ENCODE data around the gene KLF14.
A peak's percentile ranks its signal among the peaks of the same experiment; 100 is the strongest.
"Not testable (repeated sequence)": the region's sequence is repeated elsewhere in the genome, so short reads cannot be mapped to it uniquely, and the experiment has no call there.

The KLF14 gene

DNA sequence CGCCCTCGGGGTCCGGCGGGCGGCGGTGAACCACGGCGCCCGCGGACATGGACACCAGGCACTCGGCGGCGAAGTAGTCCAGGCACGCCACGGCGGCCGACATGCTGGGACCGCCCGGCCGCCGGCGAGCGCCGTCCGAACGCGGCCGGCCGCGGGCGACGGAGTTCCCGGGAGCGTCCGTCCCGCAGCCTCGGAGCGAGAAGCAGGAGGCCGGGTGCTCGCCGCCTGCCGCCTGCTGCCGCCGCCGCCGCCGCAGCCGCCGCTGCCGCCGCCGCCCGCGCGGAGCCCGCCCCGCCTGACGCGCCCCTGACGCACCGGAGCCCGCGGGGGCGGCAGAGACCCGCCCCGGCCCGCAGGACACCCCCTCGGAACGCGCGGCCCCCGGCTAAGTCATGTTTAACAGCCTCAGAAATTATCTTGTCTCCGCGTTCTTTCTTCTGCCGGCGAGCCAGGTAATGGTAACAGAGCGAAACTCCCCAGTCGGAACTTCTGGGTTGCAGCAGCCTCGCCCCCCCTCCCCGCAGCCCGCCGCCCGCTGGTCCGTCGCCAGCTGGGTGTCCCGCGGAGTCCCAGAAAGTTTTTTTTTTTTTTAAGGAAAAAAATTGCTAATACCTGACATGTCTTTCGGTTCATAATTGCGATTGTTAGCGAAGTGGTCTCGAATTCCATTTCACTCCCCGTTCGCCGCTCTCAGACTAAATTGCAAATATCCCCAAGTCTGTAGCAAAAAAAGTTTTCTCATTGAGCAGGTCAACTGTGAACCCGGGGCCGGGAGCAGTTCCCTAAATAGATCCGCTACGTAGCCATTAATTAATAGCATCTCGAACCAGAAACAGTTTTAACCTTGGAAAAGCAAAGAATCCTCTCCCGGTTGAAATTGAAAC, at the start of gene KLF14:
KLF14 (minus strand) TSS at position 277 of the 884 bp plus-strand sequence; CDS start at position 103, 174 bp downstream.
- DNase-seq (ENCODE audit: low read depth in 2 of 2), result peak in 1 of 2 donors; percentile 13

DNA sequence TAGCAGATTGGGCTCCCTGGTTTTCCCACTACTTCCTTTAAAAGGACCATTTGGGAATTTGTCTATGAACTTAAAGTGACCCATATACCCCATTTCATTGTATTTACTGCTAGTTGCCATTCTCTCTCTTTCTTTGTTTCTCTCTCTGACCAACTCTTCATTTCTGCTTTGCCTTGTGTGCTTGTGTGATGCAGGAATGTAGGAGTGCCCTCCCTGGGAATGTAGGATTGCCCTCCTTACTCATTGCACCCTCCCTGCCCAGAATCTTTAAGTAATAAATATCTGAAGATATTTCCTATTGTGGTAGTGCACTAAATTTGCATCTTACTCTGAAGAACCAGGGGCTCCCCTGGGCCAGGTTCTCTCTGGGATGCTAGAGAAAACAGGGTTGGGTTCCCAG, 47.3 kb upstream of the KLF14 start:
- DNase-seq (ENCODE audit: low read depth in 2 of 2), result no peak

DNA sequence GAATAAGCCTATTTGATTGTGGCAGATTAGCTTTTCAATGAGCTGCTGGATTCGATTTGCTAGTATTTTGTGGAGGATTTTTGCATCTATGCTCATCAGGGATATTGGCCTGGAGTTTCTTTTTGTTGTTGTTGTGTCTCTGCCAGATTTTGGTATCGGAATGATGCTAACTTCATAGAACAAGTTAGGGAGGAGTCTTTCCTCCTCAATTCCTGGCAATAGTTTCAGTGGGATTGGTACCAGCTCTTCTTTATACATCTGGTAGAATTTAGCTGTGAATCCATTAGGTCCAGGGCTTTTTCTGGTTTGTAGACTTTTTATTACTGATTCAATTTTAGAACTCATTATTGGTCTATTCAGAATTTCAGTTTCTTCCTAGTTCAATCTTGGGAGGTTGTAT, 43.4 kb upstream of the KLF14 start:
- DNase-seq (ENCODE audit: low read depth in 2 of 2), result no peak

DNA sequence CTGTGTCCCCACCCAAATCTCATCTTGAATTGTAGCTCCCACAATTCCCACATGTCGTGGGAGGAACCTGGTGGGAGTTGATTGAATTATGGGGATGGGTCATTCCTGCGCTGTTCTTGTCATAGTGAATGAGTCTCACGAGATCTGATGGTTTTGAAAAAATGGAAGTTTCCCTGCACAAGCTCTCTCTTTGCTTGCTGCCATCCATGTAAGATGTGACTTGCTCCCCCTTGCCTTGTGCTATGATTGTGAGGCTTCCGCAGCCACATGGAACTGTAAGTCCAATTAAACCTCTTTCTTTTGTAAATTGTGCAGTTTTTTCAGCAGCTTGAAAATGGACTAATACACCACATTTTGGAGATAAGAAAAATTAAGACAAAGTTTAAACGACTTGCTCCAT, 38.4 kb upstream of the KLF14 start:
- DNase-seq (ENCODE audit: low read depth in 2 of 2), result not testable (repeated sequence)

DNA sequence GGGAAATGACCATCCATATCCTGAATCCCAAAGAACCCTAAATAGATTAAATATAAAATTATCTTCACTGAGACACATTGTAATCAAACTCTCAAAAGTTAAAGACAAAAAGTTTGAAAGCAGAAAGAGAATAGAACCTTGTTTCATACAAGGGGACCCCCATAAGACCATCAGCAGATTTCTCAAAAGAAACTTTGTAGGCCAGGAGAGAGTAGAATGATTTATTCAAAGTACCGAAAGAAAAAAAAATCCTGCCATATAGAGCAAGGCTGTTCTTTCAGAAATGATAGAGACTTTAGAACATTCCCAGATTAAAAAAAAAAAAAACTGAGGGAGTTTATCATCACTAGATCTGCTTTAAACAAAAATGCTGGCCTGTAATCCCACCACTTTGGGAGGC, 34.8 kb upstream of the KLF14 start:
- DNase-seq (ENCODE audit: low read depth in 2 of 2), result no peak

DNA sequence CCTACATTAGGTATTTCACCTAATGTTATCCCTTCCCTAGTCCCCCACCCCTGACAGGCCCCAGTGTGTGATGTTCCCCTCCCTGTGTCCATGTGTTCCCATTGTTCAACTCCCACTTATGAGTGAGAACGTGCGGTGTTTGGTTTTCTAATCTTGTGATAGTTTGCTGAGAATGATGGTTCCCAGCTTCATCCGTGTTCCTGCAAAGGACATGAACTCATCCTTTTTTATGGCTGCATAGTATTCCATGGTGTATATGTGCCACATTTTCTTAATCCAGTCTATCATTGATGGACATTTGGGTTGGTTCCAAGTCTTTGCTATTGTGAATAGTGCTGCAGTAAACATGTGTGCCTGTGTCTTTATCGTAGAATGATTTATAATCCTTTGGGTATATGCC, 30.6 kb upstream of the KLF14 start:
- not testable (repeated sequence) for DNase-seq (ENCODE audit: low read depth in 2 of 2)

DNA sequence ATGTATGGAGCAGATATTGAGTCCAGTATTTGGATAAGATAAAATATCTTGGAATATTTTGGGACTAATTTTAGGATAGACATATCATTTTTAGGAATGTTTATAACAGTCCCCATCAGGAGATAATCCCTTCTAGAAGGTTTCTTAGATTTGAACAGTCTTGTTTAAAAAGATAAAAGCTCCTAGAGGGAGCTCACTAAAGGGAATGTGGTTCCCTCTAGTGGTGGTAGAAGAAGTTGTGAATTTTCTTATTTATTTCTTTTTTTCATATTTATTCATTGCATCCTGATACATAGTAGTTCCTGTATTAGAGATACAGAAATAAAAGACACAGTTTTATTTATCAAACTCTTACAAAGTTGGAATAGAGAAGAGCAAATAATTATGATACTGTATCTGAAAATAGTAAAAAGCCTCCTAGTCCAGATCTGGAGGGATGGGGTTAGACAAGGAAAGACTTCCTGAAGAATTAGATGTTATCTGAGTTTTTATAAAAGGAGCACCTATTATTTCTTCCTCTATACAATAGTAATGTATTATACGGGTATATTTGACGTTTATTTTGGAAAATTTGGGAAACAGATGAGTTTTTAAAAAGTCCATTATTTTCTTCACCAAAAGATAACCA, 24.5 kb upstream of the KLF14 start:
- DNase-seq (ENCODE audit: low read depth in 2 of 2), result no peak

DNA sequence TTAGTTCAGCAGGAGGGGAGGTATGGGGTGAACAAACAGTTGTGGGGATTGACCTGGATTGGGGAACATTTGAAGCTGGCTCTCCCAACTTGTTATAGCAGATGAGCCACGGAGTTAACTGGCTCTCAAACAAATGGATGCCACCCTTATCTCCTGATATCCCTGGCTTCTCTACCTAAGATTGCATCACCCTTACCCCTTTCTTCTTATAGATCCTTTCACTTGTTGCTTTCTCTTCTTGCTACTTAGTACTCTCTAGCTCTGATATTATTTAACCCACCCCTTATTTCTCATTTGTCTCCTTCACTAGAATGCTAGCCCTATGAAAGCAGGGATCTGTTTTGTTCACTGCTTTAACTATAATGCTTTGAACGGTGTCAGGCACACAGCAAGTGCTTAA, 22.3 kb upstream of the KLF14 start:
- no peak for DNase-seq (ENCODE audit: low read depth in 2 of 2)

DNA sequence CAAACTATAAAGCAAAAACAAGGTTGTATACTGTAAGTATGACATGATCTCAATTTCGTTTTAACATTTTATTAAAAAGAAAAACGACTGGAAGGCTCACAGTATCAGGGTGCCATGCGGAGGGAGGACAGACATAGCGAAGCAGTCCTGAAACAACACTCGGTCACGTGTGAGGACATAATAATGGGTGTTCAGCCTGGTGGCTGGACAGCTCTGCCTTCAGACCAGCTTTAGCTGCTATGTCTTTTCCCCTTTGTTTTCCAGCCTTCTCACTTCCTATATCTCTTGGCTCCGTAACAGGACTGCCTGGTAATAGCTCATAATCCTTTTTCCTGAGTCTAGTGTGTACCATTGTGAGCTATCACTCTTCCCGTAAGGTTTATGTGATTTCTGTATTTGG, 18.4 kb upstream of the KLF14 start:
- no peak for DNase-seq (ENCODE audit: low read depth in 2 of 2)

DNA sequence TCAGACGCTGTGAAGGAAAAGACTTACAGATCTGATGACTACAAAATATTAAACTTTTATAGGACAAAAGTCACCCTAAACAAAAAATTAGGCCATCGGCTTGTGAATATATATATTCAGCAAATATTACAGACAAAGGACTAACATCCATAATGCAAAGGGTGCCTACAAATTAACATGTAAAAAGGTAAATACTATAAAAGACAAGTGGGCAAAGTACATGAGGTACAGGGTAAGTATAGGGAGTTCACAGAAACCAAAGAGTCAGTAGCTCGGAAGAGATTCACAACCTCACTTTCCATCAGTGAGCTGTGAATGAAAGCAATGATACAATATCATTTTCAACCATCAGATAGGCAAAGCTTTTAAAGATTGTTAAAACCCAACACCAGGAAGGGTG, 16.7 kb upstream of the KLF14 start:
- no peak for DNase-seq (ENCODE audit: low read depth in 2 of 2)

DNA sequence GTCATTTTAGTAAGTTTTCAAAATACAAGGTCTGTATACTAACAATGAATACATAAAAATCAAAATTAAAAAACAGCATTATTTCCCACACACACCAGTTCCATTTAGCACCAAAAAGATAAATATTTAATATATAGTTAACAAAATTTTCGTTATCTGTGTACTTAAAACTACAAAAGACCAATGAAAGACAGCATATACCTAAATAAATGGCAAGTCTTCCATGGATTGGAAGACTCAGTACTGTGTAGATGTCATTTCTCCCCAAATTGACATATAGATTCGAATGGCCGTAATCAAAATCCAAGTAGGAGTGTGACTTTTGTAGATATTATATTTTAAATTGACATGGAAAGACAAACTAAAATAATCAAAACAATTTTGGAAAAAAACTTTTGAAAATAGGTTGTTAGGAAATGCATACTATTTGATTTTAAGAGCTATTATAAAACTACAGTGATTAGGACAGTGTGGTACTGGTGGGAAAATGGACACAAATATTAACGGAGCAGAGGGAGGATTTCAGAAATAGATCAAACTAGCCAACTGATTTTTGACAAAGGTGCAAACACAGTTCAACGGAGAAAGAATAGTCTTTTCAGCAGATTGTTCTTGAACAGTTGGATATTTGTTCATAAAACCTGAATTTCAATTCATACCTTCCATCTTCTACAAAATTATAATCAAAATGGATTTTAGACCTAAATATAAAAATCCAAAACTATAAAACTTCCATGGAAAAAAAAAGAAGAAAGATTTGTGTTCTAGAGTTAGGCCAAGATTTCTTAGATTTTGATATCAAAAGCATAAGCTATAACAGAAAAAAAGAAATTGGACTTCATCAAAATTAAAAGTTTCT, 14.8 kb upstream of the KLF14 start:
- DNase-seq (ENCODE audit: low read depth in 2 of 2), result no peak

DNA sequence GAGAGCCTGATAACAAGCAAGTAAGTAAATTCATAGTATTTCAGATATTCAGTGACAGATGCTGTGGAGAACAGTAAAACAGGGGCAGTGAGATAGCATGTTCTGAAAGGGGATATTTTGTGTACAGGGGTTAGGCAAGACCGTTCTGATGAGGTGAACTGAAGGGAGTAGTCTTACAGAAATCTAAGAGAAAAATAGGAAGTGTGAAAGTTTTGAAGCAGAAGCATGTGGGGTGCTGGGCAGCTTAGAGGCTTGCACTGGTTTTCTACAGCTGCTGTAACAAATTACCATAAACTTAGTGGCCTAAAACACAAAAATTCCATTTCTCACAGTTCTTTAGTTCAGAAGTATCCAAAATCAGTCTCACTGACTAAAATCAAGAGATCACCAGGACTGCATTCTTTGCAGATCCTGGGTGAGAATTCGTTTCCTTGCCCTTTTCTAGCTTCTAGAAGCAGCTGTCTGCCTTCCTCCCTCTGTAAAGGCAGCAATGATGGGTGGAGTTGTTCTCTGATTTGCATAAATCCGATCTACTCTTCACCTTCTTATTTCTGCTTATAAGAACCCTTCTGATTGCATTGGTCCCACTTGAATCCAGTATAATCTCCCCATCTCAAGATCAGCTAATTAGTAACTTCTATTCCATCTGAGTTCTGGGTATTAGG, 7.5 kb upstream of the KLF14 start:
- DNase-seq (ENCODE audit: low read depth in 2 of 2), result no peak

DNA sequence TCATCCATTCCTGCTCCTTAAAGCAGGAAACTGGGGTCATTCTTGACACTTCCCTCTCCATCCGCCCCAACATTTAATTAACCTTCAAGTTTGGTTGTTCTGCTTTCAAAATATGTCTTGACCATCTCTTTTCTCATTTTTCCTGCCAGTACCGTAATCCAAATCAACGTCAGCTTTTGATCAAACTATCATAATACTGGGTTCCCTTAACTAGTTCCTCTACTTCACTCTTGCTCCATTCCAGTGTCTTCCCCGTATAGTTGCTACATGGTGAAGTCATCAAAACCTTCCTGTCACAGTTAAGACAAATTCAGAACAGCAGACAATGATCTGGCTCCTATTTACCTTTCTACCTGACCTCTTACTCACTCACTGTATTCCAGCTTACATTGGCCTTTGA, 6.6 kb upstream of the KLF14 start:
- no peak for DNase-seq (ENCODE audit: low read depth in 2 of 2)

DNA sequence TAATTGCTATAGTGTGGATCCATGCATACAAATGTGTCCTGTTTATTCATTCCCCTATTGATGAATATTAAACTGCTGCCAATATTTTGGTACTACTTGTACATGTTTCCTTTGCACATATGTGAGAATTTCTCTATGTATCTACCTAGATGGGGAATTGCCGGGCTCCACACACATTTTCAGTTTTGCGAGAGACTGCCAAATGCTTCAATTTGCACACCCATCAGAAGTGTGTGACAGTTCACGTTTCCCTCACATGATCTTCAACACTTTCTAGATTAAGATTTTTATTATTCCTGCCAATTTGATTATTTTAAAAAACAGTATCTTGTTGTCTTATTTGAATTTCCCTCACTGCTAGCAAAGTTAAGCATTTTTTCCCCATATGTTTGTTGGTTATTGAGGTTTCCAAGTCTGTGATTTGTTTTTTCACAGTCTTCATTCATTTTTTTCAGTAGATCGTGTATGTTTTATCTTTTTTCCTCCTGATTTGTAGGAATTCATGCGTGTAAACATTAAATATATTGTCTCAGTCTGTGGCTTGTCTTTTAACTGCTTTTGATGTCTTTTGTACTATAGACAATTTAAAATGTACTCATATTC, 2.4 kb upstream of the KLF14 start:
- no peak for DNase-seq (ENCODE audit: low read depth in 2 of 2)

DNA sequence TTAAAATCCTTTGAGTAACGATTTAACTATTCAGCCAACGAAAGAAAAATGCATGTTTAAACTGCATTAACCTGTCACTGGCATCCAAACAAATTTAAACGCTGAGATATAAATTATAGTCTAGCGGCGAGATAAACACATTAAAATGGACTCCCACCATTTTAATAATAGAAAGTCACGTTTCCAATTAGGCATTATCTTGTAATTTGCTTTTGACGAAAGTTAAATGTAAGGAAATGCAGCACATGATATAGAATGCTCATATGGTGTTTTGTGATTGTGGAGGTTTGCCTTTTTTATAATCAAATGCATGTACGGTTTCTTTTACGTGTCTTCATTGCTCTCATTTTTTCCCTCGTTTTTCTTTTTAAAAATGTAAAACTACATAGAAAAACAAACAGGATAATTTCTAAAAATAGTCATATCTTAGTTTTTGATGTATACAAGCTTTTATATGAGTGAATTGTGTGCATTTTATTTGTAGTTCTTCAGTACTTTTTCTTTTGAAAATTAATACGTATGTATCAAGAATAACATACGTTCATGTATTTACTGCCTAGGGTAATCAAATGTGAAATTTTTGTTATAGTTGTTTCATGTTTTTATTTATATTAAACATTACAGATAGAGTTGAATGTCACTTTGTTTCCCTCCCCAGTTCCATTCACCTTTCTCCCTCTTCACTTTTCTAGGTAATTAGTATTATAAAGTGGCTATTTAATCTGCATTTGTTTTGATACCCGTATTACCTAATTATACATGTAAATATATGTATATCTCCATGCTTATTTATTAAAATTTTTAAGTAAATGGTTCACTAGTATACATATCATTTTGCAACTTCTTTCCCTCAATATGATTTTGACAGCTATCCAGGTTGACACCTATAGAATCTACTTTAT, 1.1 kb upstream of the KLF14 start:
- no peak for DNase-seq (ENCODE audit: low read depth in 2 of 2)

DNA sequence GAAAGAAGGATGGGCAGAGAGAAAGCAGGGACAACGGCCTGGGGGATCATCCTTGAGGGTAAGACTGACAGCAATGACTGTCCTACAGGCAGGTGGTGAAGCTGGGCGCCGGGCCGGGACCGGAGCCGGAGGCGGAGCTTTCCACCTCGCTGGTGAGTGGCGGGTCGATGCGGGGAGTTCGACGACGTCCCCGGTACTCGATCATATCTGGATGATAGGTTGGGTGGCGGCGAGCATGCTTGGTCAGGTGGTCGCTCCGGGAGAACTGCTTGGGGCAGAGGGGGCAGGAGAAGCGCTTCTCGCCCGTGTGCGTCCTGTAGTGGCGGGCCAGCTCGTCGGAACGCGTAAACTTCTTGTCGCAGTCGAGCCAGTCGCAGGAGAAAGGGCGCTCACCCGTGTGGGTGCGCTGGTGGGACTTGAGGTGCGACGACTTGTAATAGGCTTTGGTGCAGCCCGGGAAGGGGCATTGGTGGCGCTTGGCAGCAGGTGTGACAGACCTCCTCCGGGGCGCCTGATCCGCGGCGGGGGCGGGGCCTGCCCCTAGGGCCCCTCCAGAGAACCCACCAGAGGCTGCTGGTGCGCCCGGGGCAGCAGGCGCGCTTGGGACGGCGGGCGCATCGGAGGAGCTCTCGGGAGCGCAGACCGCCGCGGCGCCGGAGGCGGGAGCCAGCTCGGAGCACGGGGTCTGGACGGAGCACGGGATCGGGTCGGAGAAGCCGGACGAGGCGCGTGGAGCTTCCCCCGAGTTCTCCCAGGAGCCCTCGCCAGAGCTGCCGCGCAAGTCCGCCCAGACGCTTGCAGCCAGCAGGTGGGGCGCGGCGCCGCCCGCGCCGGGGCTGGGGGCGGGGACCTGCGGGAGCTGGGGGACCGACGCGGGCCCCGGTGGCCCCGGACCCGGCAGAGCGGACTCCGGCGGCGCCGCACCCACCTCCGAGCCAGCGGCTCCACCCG, 752 bp downstream of the KLF14 start:
- no peak for DNase-seq (ENCODE audit: low read depth in 2 of 2)

DNA sequence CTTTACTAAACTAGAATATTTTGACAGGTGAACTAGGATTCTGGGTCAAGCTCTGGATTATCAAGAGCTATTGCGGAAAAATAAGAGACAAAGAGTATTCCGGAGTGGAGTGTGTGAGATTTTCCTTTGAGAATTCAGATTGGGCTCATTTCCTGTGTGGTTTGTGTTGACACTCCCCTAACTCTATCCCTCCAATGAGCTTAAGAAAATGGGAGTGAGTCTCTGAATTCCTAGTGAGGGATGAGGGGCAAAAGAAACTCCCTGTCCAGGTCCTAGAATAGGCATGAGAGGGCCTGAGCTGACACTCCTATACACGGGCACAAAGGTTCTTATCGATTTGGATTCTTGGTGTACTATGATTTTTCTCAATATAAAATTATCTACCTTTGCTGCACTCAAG, 10.2 kb downstream of the KLF14 start:
- DNase-seq (ENCODE audit: low read depth in 2 of 2), result no peak

DNA sequence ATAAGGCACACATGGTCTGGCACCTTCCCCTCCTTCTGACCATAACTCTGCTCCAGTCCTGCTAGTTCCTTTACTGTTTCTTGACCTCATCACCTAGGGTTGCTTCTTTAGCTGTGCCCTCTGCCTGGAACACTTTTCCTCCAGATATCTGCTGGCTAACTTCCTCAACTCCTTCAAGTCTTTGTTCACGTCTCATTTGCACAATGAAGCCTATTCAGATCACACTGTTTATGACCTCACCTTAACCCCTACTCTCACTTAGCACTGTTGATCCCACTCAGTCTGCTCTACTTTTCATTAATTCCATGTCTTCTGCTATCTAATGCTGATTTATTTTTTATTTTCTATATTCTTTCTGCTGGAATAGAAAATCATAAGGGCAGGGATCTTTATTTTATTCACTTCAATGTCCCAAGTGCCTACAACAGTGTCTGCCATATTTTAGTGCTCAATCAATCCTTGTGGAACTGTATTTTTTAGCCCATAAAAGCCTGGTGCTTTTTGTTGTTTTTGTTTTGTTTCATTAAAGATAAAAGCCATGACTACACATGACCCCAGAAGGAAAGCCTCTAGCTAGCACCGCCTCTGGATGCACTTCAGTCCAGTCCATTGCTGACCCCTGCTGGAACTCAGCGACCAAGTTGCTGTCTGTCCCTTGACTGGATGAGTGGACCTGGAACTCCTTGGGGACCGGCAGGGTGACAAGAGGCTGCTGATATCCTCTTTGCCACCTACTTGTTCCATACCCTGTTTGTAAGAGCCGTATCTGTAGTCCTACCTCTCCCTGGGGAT, 12.3 kb downstream of the KLF14 start:
- no peak for DNase-seq (ENCODE audit: low read depth in 2 of 2)

Data from stimulated activated CD8-positive, alpha-beta memory T cell treated with anti-CD3 and anti-CD28 coated beads, Interleukin-2, amount 100 ng/mL, for 1 hour (primary cell).